GM10266 (cell line): ENCODE data around the gene NADK2.

ENCODE experiments used
- DNase-seq: peaks from one replicate; pipeline ENCODE4 v3.0.0; 2012; ENCODE audit errors: extremely low spot score
- CTCF ChIP-seq: IDR thresholded peaks from 2 replicates; pipeline ENCODE4 v1.5.1; 2012; ENCODE audit warnings: mild to moderate bottlenecking, low read depth; ENCODE audit not compliant: control insufficient read depth, insufficient read depth; ENCODE audit errors: missing control alignments

NADK2 gene

DNA sequence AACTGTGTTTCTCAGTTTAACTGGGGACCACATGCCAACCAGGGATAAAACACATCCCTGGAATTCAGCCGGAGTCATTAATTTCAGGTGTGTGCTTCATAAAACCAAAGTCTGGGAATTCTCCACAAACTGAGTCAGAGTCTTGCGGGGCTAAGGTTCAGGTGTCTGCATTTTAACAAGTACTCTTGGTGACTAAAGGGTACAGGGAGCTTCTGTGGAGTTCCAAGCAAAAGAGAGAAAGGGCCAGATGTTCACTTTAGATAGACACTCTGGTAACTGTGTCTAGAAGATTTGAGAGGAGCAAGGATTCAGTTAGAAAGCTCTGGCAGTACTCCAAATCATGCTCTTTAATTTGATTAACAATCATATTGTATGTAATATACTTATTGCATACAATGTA, 4.0 kb downstream of the NADK2 start:
- no peak for DNase-seq
- TF ChIP-seq CTCF, result no peak

DNA sequence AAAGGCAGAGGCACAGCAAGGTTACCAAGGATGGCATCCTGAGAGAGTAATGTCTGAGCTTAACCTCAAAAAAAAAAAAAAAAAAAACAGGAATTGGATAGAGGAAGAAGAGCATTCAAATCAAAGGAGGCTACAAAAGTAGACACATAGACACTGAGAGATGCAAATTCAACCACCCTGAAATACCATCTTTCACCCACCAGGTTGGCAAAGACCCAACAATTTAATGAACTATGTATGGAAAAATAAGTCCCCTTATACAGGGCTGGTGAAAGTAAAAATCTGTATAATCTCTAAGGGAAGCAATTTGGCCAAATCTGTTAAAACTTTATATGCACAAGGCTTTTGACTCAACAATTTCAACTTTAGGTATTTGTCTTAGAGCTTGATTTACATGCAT, 4.9 kb downstream of the NADK2 start:
- no peak for DNase-seq
- no peak for TF ChIP-seq CTCF

DNA sequence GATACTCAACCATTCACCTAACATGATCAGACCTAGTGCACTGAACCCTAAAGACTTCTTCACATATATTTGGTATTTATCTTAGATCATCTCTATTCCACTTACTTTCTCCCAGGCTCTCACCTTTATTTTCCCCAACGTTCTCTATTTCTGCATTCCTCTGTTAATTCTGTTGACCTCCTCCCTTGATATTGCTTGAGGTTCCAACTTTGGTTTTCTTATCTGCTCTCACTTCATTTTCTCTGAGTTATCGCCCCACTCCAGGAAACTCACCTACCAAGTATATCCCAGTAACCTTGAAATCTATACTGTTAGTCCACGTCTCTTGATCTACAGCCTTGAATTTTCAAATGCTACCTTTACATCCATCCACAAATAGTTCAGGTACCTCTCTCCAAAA, 9.2 kb downstream of the NADK2 start:
- TF ChIP-seq CTCF, result no peak
- no peak for DNase-seq

DNA sequence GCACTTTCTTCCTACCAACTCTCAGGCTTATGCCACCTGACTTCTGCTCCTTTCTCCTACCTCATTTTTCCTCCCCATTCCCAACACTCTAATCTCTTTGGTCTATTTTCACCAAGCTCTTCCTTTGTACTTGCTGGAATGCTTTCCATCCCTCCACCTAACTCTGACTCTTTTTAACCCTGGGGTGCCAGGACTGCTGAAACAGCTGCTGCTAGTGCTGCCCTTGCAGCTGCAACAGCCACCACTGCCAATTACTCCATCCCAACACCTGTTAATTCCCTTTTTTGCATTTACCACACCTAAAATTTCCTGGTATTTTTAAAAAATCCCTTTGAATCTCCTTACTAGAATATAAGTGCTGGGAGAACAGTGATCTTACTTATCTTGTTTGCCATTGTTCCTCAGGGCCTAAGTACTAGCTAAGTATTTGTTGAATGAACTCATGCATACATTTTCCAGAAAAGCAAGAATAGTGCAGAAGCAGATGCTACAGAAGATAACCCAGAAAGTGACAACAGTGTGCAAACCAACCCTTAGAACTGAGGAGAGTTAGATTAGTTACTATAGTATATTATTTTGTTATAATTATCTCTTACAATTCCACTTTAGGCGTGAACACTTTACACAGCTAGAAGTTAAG, 11.5 kb downstream of the NADK2 start:
- no peak for TF ChIP-seq CTCF
- no peak for DNase-seq

GRCh38 chr5:36228505-36228904, 13.2 kb downstream of the NADK2 start:
- no peak for DNase-seq
- TF ChIP-seq CTCF, result no peak

- TF ChIP-seq CTCF, result no peak
- DNase-seq, result no peak
Observed at GRCh38 chr5:36227046-36227445, 14.7 kb downstream of the NADK2 start.

- no peak for DNase-seq
- TF ChIP-seq CTCF, result no peak
Observed at GRCh38 chr5:36222620-36223019, 19.1 kb downstream of the NADK2 start.
